GM21717 (cell line): Measurements from ENCODE around the gene ACP6.

Experiments used
- ATAC-seq: cut with Tn5 transposase; IDR thresholded peaks from one replicate; pipeline ENCODE4 v1.9.1; 2021; ENCODE audit warnings: mild to moderate bottlenecking, moderate library complexity; ENCODE audit not compliant: unreplicated experiment

The ACP6 gene

DNA sequence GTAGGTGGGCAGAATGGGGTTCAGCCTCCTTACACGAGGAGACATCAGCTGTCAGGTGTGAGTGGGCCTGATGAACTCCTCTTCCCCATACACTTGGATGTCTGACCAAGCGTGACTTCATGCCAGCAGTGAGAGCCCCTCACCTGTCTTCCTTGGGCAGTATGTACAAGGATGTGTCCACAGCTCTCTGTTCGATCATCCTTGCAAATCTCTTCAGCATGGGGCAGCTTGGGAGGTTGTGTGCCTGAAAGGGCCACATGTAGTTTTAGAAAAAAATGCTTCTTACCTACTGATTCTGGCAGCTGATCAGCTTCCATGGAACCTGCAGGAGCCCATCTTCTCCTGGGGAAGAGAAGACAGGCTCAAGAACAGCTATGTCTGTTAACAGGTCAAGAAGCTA is 18.0 kb downstream of the ACP6 start:
- ATAC-seq, result no peak

DNA sequence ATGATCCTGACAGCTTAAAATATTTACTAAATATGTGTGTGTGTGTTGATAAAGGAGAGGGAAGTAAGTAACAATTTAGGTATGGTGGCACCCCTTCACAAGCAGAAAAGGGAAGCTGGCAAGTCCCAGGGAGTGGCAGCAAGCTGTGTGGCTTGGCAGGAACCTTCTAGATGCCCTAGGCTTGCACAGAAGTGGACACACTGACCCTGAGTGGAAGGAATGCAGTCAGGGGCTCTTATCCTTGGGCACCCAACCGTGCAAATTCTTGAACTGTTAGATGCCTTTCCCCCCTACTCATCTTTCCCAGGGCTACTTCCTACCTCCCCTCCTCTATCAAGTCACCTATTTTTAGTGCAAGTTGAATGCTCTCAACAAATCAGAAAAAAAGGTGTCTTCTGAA is 18.9 kb downstream of the ACP6 start:
- no peak for ATAC-seq

DNA sequence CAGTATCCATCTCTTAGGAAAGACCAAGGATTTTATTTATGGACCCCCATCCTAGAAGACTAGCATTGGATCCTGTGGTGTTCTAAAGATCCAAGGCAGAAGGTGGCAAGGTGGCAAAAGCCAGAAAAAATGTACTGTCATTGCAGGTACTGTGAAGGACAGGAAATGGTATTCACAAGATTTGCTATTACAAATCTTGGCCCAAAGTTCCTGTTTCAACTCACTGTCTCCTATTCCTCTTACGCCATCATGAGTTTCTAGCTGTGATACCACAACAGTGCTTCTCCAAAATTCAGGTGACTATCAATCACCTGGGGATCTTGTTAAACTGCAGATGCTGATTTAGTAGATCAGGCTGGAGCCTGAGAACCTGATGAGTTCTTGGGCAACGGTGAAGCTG is 21.4 kb downstream of the ACP6 start:
- no peak for ATAC-seq

GRCh38 chr1:147647796-147648633 is 22.3 kb downstream of the ACP6 start:
- ATAC-seq, result no peak

- ATAC-seq, result no peak
Observed at GRCh38 chr1:147643974-147644373, 26.4 kb downstream of the ACP6 start.

DNA sequence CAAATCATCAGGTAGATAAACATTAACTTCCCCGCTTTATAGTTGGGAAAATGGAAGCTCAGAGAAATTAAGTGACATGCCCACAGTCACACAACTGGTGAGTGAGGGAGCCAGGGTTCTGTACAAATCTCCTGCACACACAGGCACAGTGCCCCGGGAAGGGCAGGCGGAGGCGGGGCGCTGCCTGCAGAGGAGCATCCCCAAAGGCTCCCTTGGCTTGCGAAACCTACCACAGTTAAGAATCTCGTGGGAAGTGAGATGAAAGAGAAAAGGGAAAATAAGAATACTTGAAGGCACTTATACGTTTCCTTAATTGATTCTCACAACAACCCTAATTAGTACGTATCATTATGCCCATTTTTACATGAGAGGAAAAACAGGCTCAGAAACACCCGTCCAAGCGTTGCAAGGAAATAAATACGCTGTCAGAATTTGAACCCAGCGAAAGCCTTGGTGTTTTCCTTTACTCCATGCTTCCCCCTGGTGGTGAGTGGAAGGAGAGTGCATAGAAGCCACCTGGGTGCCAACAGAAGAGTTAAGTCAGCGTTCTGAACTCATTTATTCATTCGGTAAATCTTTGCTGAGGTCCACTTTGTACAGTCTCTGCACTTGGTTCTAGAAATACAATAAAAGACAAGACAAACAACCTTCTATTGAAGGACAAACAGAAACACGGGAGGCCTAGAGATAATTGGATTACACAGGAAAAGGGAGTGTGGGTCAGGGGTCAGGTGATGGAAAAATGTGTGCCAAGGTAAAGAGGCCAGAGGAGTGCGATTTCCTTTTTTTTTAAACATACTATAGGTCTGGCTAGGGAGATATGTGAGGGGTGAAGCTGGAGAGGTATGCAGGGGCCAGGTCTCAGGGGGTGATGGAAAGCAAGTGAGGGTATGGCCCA is 28.4 kb downstream of the ACP6 start:
- no peak for ATAC-seq

DNA sequence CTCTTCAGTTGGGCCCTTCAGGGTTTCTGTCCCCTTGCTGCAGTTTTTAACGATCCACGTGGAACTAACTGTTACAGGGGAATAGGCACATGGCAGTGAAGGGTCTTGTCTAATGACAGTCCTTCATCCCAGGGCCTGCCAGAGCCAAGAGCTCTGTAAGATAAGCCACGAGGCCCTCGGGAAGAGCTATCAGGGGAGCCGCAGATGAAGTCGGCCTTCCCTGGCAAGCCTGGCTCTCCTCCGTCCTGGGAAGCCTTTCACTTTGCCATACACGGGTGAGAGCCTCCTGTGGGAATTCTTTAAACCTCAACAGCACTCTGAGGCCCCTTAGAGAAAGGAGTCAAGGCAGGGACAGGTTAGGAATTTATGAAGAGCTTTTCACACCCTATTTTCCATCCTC is 29.0 kb downstream of the ACP6 start:
- no peak for ATAC-seq

GRCh38 chr1:147640553-147641165 is 29.7 kb downstream of the ACP6 start:
- ATAC-seq, result peak; percentile 95

DNA sequence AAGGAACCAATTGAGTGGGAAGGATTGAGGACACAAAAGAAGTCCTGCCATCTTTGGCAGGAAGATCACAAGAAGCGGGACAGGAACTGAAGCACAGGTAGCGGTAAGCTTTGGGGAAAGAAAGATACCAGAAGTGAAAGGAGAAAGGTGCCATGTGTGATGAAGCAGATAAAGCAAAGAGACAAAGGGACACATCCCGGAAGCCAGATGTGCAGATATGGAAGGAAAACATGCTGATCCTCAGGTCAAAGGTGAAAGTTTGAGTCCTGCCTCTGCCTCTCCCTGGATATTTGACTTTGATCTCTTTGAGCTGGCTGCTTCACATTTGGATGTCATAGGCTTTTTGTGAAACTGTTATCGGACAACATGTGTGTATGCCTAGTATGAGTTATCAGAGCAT is 34.0 kb downstream of the ACP6 start:
- ATAC-seq, result no peak

GRCh38 chr1:147635342-147635741 is 35.0 kb downstream of the ACP6 start:
- ATAC-seq, result no peak

GRCh38 chr1:147634645-147635044 is 35.7 kb downstream of the ACP6 start:
- ATAC-seq, result no peak

DNA sequence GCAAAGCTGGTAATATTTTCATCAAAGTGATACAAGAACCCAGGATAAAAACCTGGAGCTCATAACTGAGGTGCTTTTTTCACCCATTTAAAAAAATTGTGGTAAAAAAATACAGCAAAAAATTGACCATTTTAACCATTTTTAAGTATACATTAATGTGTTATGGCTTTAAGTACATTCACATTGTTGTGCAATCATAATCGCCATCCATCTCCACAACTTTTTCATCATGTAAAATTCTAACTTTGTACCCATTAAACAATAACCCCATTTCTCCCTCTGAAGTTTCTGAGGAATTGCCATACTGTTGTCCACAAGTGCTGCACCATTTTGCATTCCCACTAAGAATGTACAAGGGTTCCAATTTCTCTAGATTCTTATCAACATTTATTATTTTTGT is 36.6 kb downstream of the ACP6 start:
- no peak for ATAC-seq

DNA sequence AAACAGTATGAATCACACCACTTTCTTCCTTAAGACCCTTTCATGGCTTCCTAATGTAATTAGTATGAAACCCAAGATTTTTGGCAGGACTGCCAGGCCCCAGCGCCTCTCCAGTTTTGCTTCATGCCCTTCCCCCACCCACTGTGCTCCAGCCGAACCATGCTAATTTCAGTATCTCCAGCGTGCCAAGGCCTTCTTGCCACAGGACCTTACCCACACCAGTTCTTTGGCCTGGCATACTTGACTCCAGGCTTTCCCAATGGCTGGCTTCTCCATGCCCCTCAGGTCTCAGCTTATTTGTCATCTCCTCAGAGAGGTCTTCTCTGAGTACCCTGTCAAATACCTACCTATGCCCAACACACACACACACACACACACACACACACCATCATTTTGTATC is 38.5 kb downstream of the ACP6 start:
- ATAC-seq, result no peak

- ATAC-seq, result no peak
Observed at GRCh38 chr1:147630447-147630846, 39.9 kb downstream of the ACP6 start.

DNA sequence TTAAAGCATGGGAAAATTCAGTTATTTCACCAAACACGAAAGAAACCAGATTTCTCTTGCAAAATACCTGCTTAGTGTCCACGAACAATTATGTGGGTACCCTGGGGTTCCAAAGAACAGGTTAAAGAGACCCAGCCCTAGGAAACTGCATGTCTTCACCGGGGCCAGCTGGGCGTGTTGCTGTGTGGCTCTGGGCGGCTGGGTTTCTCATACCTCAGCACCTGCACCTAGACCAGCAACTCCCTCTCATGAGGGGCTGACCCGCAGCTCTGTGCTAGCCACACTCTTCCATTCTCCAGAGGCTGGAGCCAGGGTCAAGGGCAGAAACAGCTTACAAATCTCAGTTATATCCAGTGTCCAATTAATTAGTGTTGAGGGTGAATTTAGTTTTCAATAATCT is 40.3 kb downstream of the ACP6 start:
- ATAC-seq, result no peak

DNA sequence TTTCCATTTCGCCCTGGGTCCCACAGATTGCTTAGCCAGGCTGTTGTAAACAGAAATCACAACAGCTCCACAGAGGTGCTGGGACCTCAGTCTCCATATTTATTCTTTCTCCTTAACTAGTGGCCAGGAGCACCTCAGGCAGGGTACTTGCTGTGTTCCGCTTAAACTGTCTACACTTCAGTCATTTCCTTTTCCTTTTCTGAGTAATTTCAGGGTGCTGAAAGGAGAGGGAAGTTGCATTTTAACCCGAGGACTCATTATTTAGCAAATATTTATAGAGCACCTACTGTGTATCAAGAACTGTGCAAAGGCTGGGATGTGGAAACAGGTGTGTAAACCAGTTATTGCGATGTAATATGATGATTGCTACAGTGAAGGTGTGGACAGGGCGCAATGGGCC is 41.9 kb downstream of the ACP6 start:
- no peak for ATAC-seq

DNA sequence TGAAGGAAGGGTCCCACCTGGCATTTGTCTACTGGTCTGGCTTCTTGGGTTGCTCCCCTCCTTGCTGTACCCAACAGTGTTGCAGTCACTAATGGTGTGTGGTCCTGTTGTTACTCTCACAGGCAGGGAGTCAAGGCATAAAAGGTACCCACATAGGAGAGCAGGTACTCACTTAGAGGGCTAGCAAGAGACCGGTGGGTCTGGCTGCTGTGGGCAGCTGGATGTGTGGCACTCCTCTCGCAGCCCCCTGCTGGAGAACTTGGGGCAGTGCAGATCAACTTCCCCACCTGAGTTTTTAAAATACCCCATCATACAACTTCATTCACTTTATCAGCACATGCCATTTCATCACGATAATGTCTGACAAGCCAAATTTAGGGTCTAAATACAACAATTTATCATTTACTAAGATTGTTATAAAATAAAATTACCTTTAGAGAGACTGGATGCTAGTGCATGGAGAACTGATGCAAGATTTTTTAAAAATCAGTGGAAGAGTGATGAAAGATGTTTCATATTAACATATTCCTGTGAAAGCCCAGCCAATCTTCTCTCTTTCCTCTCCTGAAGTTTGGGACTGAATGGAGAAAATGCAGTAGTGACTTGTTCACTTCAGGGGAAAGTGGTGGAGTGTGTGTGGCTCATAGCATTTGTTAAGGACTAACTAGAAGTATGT is 42.8 kb downstream of the ACP6 start:
- no peak for ATAC-seq

DNA sequence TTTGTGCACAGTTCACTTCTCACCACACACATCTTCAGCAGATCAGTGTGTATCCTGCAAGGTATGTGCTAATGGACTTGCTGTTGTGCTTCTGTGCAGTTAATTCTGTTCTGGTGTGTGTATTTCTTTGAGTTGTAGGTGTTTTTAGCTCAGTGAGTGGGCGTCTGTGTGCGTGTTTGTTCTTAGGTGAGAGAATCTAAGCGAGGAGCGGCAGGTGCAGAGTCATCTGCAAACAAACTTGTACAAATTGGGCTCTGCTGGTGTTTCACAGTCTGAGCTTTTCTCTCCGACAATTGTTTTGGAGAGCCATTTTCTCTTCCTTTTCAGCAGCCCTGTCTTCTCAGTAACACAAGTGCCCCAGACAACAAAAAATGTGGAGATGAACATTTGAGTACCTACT is 43.6 kb downstream of the ACP6 start:
- ATAC-seq, result no peak

GRCh38 chr1:147626291-147626690 is 44.0 kb downstream of the ACP6 start:
- no peak for ATAC-seq

- no peak for ATAC-seq
Observed at GRCh38 chr1:147625362-147625995, 44.8 kb downstream of the ACP6 start.

- no peak for ATAC-seq
Observed at GRCh38 chr1:147624529-147624928, 45.8 kb downstream of the ACP6 start.
